ENCODE results near the gene CDCA5.

Gene CDCA5

GRCh38 chr11:65083134-65083833 lies 556 bp downstream of the CDCA5 start:
- no peak for DNase-seq (ENCODE audit: low read depth)
- TF ChIP-seq CTCF (IDR thresholded peaks at IDR 0.05; ENCODE audit: low read depth, low read length, missing control alignments), result no peak
- in situ Hi-C loops (cut with HindIII; ENCODE audit: low sequenced_read_pairs), result no loop called here
- peak overlapping the region; percentile 71 for H3K4me3 ChIP-seq (ENCODE audit: low read depth, low read length)

DNA sequence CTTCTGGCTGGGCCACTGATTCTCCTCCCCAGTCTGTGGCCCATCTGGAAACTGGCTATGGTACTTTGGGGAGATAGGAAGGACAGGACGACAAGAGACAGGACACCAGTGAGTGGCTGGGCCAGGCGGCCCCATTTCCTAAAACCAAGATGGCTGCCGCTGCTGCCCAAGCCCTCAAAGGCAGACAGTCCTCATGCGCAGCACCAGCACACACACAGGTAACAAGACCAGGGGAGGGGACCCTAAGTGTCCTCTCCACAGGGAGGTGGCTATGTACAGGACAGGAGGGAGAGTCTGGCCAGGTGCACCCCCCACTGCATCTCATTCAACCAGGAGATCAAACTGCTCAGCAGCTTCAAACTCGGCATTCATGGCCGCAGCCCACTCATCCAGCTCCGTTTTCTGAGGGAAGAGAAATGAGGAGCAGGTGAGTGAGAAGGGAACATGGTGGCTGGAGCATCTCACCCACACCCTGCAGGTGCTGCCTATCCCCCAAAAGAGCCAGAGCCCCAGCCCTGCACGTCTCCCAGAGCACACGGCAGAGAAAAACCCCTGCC lies 5.0 kb downstream of the CDCA5 start:
- in situ Hi-C loops (cut with HindIII; ENCODE audit: low sequenced_read_pairs), result no loop called here
- no peak for DNase-seq (ENCODE audit: low read depth)
- no peak overlapping the region for H3K4me3 ChIP-seq (ENCODE audit: low read depth, low read length)
- TF ChIP-seq CTCF (IDR thresholded peaks at IDR 0.05; ENCODE audit: low read depth, low read length, missing control alignments), result no peak

DNA sequence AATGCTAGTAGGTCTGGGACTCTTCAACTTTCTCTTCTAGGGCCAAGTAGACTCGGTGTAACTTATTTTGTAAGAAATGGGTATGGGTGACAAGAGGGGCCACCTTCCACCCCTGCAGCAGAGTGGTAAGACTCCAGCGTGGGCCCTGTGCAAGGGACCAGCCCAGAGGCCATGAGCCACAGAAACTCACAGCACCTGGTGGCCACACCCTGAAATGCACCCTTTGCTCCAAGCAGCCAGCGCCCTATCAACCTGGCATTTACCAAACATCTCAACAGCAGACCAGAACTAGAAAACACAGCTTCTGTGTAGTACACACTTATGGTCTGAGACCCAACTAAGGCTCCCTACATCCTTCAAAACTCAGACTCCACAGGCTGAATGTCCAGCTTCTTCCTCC lies 5.7 kb downstream of the CDCA5 start:
- TF ChIP-seq CTCF (IDR thresholded peaks at IDR 0.05; ENCODE audit: low read depth, low read length, missing control alignments), result peak; percentile 65
- DNase-seq (ENCODE audit: low read depth), result no peak

GRCh38 chr11:65077451-65077850 lies 6.4 kb downstream of the CDCA5 start:
- no peak for TF ChIP-seq CTCF (IDR thresholded peaks at IDR 0.05; ENCODE audit: low read depth, low read length, missing control alignments)
- DNase-seq (ENCODE audit: low read depth), result no peak
- H3K4me3 ChIP-seq (ENCODE audit: low read depth, low read length), result no peak overlapping the region
- in situ Hi-C loops (cut with HindIII; ENCODE audit: low sequenced_read_pairs), result no loop called here

More for the DNA sequence above, 5.7 kb downstream of the CDCA5 start:
- in situ Hi-C loops (cut with HindIII; ENCODE audit: low sequenced_read_pairs), result no loop called here
- H3K4me3 ChIP-seq (ENCODE audit: low read depth, low read length), result no peak overlapping the region

DNA sequence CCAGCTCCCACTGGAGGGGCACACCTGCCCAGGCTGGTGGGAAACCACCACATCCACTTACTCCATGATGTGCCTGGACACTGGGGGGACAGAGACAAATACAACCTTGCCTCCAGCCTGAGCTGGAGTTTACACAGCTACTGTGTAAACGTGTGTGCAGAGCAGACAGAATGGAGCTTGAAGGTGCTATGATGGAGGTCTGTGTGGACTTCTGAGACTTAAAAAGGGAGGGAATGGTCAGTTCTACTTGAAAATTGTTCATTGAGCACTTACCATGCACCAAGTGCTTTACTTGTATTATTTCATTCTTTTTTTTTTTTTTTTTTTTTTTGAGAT lies 11.2 kb downstream of the CDCA5 start:
- no peak for DNase-seq (ENCODE audit: low read depth)
- in situ Hi-C loops (cut with HindIII; ENCODE audit: low sequenced_read_pairs), result no loop called here
- TF ChIP-seq CTCF (IDR thresholded peaks at IDR 0.05; ENCODE audit: low read depth, low read length, missing control alignments), result no peak

DNA sequence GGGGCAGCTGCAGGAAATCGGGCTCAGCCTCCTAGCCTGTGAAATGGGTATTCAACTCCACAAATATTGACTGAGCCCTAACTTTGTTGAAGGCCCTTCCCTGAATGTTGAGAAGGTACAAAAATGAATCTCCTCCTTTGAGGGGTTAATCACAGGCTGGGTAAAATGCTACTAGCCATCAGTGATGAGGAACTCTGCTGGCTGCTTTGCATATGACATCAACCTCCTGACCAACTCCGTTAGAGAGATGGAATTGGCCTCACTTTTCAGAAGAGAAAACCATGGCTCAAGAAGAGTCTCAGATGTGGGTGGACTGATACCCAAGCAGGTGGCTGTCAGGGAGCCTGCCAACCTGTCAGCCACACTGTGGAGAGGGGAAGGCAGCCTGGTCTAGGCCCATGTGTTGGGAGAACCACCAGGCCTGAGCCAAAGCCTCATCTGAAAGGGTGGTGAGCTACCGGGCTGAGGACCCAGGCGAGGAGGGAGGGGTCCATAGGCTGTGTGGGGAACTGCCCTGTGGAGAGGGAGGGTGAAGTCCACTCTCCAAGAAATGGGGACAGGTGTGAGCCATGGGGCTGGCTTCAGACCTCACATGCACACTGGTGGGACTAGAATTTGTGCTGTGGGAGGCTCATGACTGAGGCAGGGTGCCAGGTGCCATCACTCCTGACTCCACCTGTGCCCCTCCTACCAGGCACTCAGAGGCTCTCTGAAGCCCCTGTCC lies 11.8 kb downstream of the CDCA5 start:
- H3K4me3 ChIP-seq (ENCODE audit: low read depth, low read length), result no peak overlapping the region
- TF ChIP-seq CTCF (IDR thresholded peaks at IDR 0.05; ENCODE audit: low read depth, low read length, missing control alignments), result no peak
- in situ Hi-C loops (cut with HindIII; ENCODE audit: low sequenced_read_pairs), result no loop called here
- no peak for DNase-seq (ENCODE audit: low read depth)

More for the DNA sequence above, 11.2 kb downstream of the CDCA5 start:
- H3K4me3 ChIP-seq (ENCODE audit: low read depth, low read length), result no peak overlapping the region

Data from astrocyte of the cerebellum (primary cell).